Uterus (tissue), 2 donors: ENCODE results near the gene CHMP3.

Source experiments
- CTCF ChIP-seq, 4 experiments: fragments of 200-600 bp in 2 of 4; fragments of 450-650 bp in 2 of 4; sonication (generic) in 2 of 4; IDR thresholded peaks; one replicate each; pipeline ENCODE4 v1.5.1; 2016 to 2019; ENCODE audit warnings: antibody characterized with exemption in 4 of 4, mild to moderate bottlenecking in 2 of 4, moderate library complexity in 1 of 4
- POLR2A ChIP-seq, 2 donors: fragments of 450-650 bp; IDR thresholded peaks; one replicate each; pipeline ENCODE4 v1.6.1; 2016; ENCODE audit warnings: antibody characterized with exemption in 2 of 2, mild to moderate bottlenecking in 1 of 2, moderate library complexity in 1 of 2

DNA sequence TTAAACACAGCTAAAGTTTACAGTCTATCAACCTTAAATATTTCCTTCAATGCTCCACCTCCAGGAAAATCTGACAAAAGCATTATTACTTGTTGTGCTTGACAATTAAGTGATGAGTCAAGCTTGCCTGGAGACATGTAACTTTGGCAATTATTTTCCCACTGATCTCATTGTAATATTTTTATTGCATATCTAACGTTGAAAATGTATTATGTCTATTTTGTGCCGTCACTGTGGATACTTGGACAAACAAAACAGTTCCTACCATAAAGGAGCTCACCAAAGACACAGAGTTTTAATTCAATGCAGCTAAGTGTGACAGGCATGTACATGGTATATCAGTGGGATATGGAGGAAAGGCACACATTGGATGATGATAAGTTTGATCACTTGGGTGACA lies 35.7 kb upstream of the CHMP3 start:
- TF ChIP-seq CTCF (IDR thresholded peaks at IDR 0.05) = no peak
- TF ChIP-seq POLR2A (IDR thresholded peaks at IDR 0.05) = no peak
